GM12878 (cell line): ENCODE data around the gene NUBPL. TPM values are rescaled to one million over a fixed set of nuclear protein-coding genes. Genes with fewer than 3 reads are reported as not detected.

Experiments
- ATAC-seq: fragments of 200-7000 bp; cut with Tn5 transposase; 3 replicates; pipeline ENCODE4 v1.9.1; 2020; ENCODE audit warnings: mild to moderate bottlenecking, moderate library complexity
- BruUV-seq: library from RNA; stranded (reverse); fragments of 400-500 nt; replicated peaks from 2 replicates; lab custom pipeline; 2021; lab: Mats Ljungman, UMichigan
- CTCF ChIA-PET: fragments of 300-600 bp; sonication (Branson Sonifier 250); formaldehyde crosslinking; extraction: SDS; loops from one replicate; lab custom pipeline; 2021; ENCODE audit warnings: inconsistent platforms; lab: Yijun Ruan, JAX
- POLR2A ChIA-PET: fragments of 350-600 bp; formaldehyde crosslinking; extraction: SDS; loops from one replicate; lab custom pipeline; 2021; ENCODE audit warnings: inconsistent platforms; lab: Charles Lee
- RAD21 ChIA-PET: fragments of 300-600 bp; sonication (Branson Sonifier 250); formaldehyde crosslinking; loops from one replicate; lab custom pipeline; 2023; ENCODE audit warnings: antibody characterized with exemption; ENCODE audit not compliant: unreplicated experiment; lab: Charles Lee
- SMC1A ChIA-PET: fragments of 300-600 bp; sonication (Branson Sonifier 250); formaldehyde crosslinking; loops from one replicate; lab custom pipeline; 2023; ENCODE audit not compliant: unreplicated experiment, uncharacterized antibody; lab: Charles Lee
- DNase-seq: peaks from one replicate; pipeline ENCODE4 v3.0.0-alpha.2; 2011; ENCODE audit warnings: low read depth, low spot score
- FAIRE-seq: peaks from 3 replicates; lab custom pipeline; 2011; peaks lifted over from hg19 to GRCh38; lab: Jason Lieb, UNC
- H2AFZ ChIP-seq: 2 replicates; pipeline ENCODE4 v1.6.0; 2011; ENCODE audit warnings: low read depth, low read length, control low read depth; ENCODE audit not compliant: control insufficient read depth
- H3K27ac ChIP-seq: 2 replicates; pipeline ENCODE4 v1.5.1; 2011; ENCODE audit warnings: control low read depth; ENCODE audit not compliant: control insufficient read depth, insufficient read depth
- H3K27me3 ChIP-seq, 2 experiments: replicated peaks in 1 of 2; 2 replicates each; pipeline versions ENCODE4 v1.6.0 to v1.6.1; 2011; ENCODE audit warnings: low read length in 1 of 2; ENCODE audit not compliant: control insufficient read depth in 2 of 2, insufficient read depth in 2 of 2
- H3K36me3 ChIP-seq, 2 experiments: 2 replicates each; pipeline ENCODE4 v1.5.1; 2011; ENCODE audit warnings: low read length in 1 of 2; ENCODE audit not compliant: control insufficient read depth in 2 of 2, insufficient read depth in 2 of 2
- H3K4me1 ChIP-seq: 2 replicates; pipeline ENCODE4 v1.6.1; 2011; ENCODE audit warnings: mild to moderate bottlenecking, low read length, moderate library complexity, mixed read lengths; ENCODE audit not compliant: control insufficient read depth, insufficient read depth
- H3K4me2 ChIP-seq: 2 replicates; pipeline ENCODE4 v1.6.0; 2011; ENCODE audit warnings: control low read depth; ENCODE audit not compliant: control insufficient read depth, insufficient read depth
- H3K4me3 ChIP-seq: fragments of 200-600 bp; sonication (generic); 2 replicates; pipeline ENCODE4 v1.5.1; 2016
- H3K79me2 ChIP-seq: 2 replicates; pipeline ENCODE4 v1.6.0; 2011; ENCODE audit warnings: low read length; ENCODE audit not compliant: control insufficient read depth, insufficient read depth
- H3K9ac ChIP-seq: 2 replicates; pipeline ENCODE4 v1.8.0; 2011; ENCODE audit warnings: low read length, control low read depth, mixed read lengths; ENCODE audit not compliant: control insufficient read depth, insufficient read depth
- H3K9me3 ChIP-seq: replicated peaks from 3 replicates; pipeline ENCODE4 v1.5.1; 2011; ENCODE audit warnings: mild to moderate bottlenecking, low read length; ENCODE audit not compliant: control insufficient read depth, insufficient read depth
- H4K20me1 ChIP-seq: 2 replicates; pipeline ENCODE4 v1.6.0; 2011; ENCODE audit not compliant: control insufficient read depth, insufficient read depth
- BACH1 ChIP-seq: fragments of 450-650 bp; IDR thresholded peaks from 2 replicates; pipeline ENCODE4 v1.6.1; 2017; ENCODE audit warnings: mild to moderate bottlenecking, borderline replicate concordance
- CBX5 ChIP-seq: sonication (generic); IDR thresholded peaks from 2 replicates; pipeline ENCODE4 v1.6.1; 2016; ENCODE audit warnings: low read depth, moderate library complexity, mild to moderate bottlenecking, inconsistent platforms
- CEBPB ChIP-seq, 2 experiments: fragments of 150-350 bp in 1 of 2; IDR thresholded peaks; 2 replicates each; pipeline ENCODE4 v1.6.1; 2012 to 2014; ENCODE audit warnings: low read depth in 2 of 2, low read length in 2 of 2, borderline replicate concordance in 1 of 2, inconsistent platforms in 1 of 2
- E2F4 ChIP-seq: IDR thresholded peaks from 2 replicates; pipeline ENCODE4 v1.6.1; 2012; ENCODE audit warnings: low read depth, low read length, improper control_type of control experiment
- ETV6 ChIP-seq, 2 experiments: fragments of 450-650 bp in 1 of 2; IDR thresholded peaks in 1 of 2; conservative IDR thresholded peaks in 1 of 2; 2 replicates each; pipeline ENCODE4 v1.6.1; 2014; ENCODE audit warnings: antibody characterized with exemption in 1 of 2, borderline replicate concordance in 1 of 2, low read depth in 1 of 2, mild to moderate bottlenecking in 1 of 2, moderate library complexity in 1 of 2
- MXI1 ChIP-seq: fragments of 150-350 bp; IDR thresholded peaks from 2 replicates; pipeline ENCODE4 v1.6.1; 2011; ENCODE audit warnings: low read depth, mild to moderate bottlenecking, inconsistent platforms, low read length, improper control_type of control experiment
- NR2C2 ChIP-seq: IDR thresholded peaks from 2 replicates; pipeline ENCODE4 v1.6.1; 2011; ENCODE audit warnings: borderline replicate concordance, low read depth; ENCODE audit not compliant: control insufficient read depth, insufficient read length
- NR2F1 ChIP-seq: fragments of 450-650 bp; conservative IDR thresholded peaks from 2 replicates; pipeline ENCODE4 v1.6.1; 2017; ENCODE audit warnings: mild to moderate bottlenecking
- SP1 ChIP-seq: IDR thresholded peaks from one replicate; pipeline ENCODE4 v1.6.1; 2011; ENCODE audit warnings: low read depth, low read length
- STAT3 ChIP-seq: IDR thresholded peaks from 2 replicates; pipeline ENCODE4 v1.6.1; 2011; ENCODE audit warnings: low read depth, low read length, improper control_type of control experiment
- YBX1 ChIP-seq: fragments of 450-650 bp; IDR thresholded peaks from 2 replicates; pipeline ENCODE4 v1.6.1; 2016; ENCODE audit warnings: antibody characterized with exemption
- ZNF24 ChIP-seq: fragments of 450-650 bp; IDR thresholded peaks from 2 replicates; pipeline ENCODE4 v1.6.1; 2017; ENCODE audit warnings: antibody characterized with exemption, mild to moderate bottlenecking
- WGBS: methylation state at CpG from one replicate; pipeline ENCODE4 v1.1.6; 2016; ENCODE audit warnings: low lambda C conversion rate; ENCODE audit not compliant: insufficient replicate concordance, insufficient coverage; ENCODE audit errors: missing lambda C conversion rate; 5-methylcytosine and 5-hydroxymethylcytosine counted together
- in situ Hi-C: fragments of 300-500 bp; cut with MboI; formaldehyde crosslinking; loops from 9 replicates; pipeline ENCODE4 v1.14.3; 2018; ENCODE audit warnings: mixed read lengths
- intact Hi-C: fragments of 100-400 bp; cut with micrococcal nuclease; formaldehyde crosslinking; loops from one replicate; pipeline ENCODE4 v1.14.2; 2022; ENCODE audit not compliant: unreplicated experiment
- polyA plus RNA-seq, 11 experiments: library from polyadenylated mRNA; depleted of rRNA in 4 of 11; unstranded in 6 of 11; stranded (reverse) in 5 of 11; fragments of >200 nt; fragmentation: Nextera tagmentation in 4 of 11; fragmentation: Illumina TruSeq in 1 of 11; extraction: Ambion mirVana in 4 of 11; extraction: Trizol in 1 of 11; gene quantifications; 1 replicate in 1 of 11; 2 replicates in 10 of 11; pipeline versions ENCODE4 v1.2.1 to v1.2.3, GENCODE V29; 2011 to 2016; ENCODE audit warnings: inconsistent platforms in 2 of 11, missing spikeins in 2 of 11, low read depth in 1 of 11
- total RNA-seq, 4 experiments: library from RNA; depleted of rRNA in 3 of 4; stranded (reverse); fragments of >200 nt in 3 of 4; fragmentation: Illumina TruSeq in 1 of 4; extraction: Trizol in 1 of 4; gene quantifications; 2 replicates each; pipeline versions ENCODE4 v1.2.1 to v1.2.3, GENCODE V29; 2013 to 2021
- TF ChIP-seq, protein P1 (sequence below): fragments of 450-650 bp; conservative IDR thresholded peaks from 2 replicates; pipeline ENCODE4 v1.6.1; 2017; ENCODE audit warnings: mild to moderate bottlenecking, moderate library complexity

NUBPL gene
- total and polyA plus RNA-seq, 10 of the 15 experiments (the other 5 are each of a cell fraction or from before 2014, with no cell fraction given), result 3.4 to 11.6 (median 8.1) TPM

GRCh38 chr14:31566456-31566855 is 5.3 kb downstream of the NUBPL start:
- FAIRE-seq, result no peak
- Histone ChIP-seq H3K4me3 (no peak overlapping the region), H3K4me1 (no peaks in the 10 kb centered on the region), H3K9me3 (no peaks in the 10 kb centered on the region), H4K20me1 (no peaks in the 10 kb centered on the region), H3K27me3 (no peaks in the 10 kb centered on the region), H2AFZ (no peak overlapping the region), H3K27ac (no peak overlapping the region), H3K9ac (no peak overlapping the region), H3K4me2 (no peak overlapping the region), H3K36me3 (no peaks in the 10 kb centered on the region), H3K79me2 (no peaks in the 10 kb centered on the region; the same call in none of the 2 replicates)
- in situ Hi-C loops, result no loop called here
- ChIA-PET SMC1A (interaction anchor here (0.5 to 1.0 kb wide), 2 partner anchors 16 to 633 kb away, joined by 3 read pairs; no protein-coding TSS in a partner anchor), CTCF (interaction anchor here (1.0 kb wide), 1 partner anchor 25 kb away, joined by 3 read pairs; no protein-coding TSS in a partner anchor), RAD21 (no interaction called here), POLR2A (no interaction called here)
- TF ChIP-seq MXI1, result no peak
- no peak for TF ChIP-seq CBX5
- TF ChIP-seq CEBPB (IDR thresholded peaks at IDR 0.05; ENCODE audit: borderline replicate concordance in 1 of 2, low read depth in 2 of 2, low read length in 2 of 2), result no peak
- TF ChIP-seq E2F4, result no peak
- no peak for TF ChIP-seq ZNF24
- no peak for TF ChIP-seq YBX1
- TF ChIP-seq NR2F1, result no peak
- TF ChIP-seq NR2C2, result no peak
- TF ChIP-seq, protein P1, sequence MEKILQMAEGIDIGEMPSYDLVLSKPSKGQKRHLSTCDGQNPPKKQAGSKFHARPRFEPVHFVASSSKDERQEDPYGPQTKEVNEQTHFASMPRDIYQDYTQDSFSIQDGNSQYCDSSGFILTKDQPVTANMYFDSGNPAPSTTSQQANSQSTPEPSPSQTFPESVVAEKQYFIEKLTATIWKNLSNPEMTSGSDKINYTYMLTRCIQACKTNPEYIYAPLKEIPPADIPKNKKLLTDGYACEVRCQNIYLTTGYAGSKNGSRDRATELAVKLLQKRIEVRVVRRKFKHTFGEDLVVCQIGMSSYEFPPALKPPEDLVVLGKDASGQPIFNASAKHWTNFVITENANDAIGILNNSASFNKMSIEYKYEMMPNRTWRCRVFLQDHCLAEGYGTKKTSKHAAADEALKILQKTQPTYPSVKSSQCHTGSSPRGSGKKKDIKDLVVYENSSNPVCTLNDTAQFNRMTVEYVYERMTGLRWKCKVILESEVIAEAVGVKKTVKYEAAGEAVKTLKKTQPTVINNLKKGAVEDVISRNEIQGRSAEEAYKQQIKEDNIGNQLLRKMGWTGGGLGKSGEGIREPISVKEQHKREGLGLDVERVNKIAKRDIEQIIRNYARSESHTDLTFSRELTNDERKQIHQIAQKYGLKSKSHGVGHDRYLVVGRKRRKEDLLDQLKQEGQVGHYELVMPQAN, result no peak
- no peak for TF ChIP-seq SP1
- no peak for TF ChIP-seq STAT3
- TF ChIP-seq BACH1, result no peak
- no peak for TF ChIP-seq ETV6 (conservative IDR thresholded peaks at IDR 0.05 in 1 of 2, IDR thresholded peaks at IDR 0.05 in 1 of 2; ENCODE audit: borderline replicate concordance in 1 of 2, low read depth in 1 of 2)
- WGBS, result 95% methylated on average over 1 of the region's 1 CpG
- intact Hi-C loops, result no loop called here
- ATAC-seq, result no peak
- BruUV-seq, result no TSS peak
- no peak for DNase-seq
